GM12878 (cell line): Measurements from ENCODE around the gene RAB3A.

Source experiments
- BRCA1 ChIP-seq: IDR thresholded peaks from 2 replicates; pipeline ENCODE4 v1.6.1; 2011; ENCODE audit warnings: low read depth, low read length, improper control_type of control experiment
- CTCF ChIP-seq, 3 experiments: IDR thresholded peaks in 2 of 3; conservative IDR thresholded peaks in 1 of 3; 2 replicates each; pipeline ENCODE4 v1.5.1; 2011; ENCODE audit warnings: low read depth in 3 of 3, low read length in 3 of 3, mild to moderate bottlenecking in 3 of 3, control low read depth in 2 of 3, moderate library complexity in 2 of 3, inconsistent platforms in 1 of 3, mixed read lengths in 1 of 3; ENCODE audit not compliant: control insufficient read depth in 2 of 3, insufficient read depth in 1 of 3; ENCODE audit errors: extremely low read depth in 1 of 3

- no peak for TF ChIP-seq BRCA1
- no peak for TF ChIP-seq CTCF (IDR thresholded peaks at IDR 0.05 in 2 of 3, conservative IDR thresholded peaks at IDR 0.05 in 1 of 3; ENCODE audit: control insufficient read depth in 2 of 3, extremely low read depth in 1 of 3, insufficient read depth in 1 of 3, low read depth in 3 of 3, low read length in 3 of 3)
Observed at GRCh38 chr19:18227781-18228271, 24.0 kb upstream of the RAB3A start.
